Measurements from ENCODE around the gene PHYHD1.

Gene PHYHD1

DNA sequence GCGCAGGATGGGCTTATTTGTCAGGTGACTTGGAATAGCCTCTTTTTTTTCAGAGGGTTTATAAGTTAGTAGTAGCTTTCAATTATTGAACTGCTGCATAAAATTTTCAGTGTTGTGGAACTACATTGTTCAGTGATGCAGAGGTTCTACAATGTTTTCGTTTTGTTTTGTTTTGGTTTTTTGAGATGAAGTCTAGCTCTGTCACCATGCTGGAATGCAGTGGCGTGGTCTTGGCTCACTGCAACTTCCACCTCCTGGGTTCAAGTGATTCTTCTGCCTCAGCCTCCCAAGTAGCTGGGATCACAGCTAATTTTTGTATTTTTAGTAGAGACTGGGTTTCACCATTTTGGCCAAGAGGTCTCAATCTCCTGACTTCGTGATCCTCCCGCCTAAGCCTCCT lies 48.7 kb downstream of the PHYHD1 start:
- no peak for DNase-seq (ENCODE audit: low read depth, low spot score)

GRCh38 chr9:128972956-128973355 lies 52.2 kb downstream of the PHYHD1 start:
- no peak for DNase-seq (ENCODE audit: low read depth, low spot score)

DNA sequence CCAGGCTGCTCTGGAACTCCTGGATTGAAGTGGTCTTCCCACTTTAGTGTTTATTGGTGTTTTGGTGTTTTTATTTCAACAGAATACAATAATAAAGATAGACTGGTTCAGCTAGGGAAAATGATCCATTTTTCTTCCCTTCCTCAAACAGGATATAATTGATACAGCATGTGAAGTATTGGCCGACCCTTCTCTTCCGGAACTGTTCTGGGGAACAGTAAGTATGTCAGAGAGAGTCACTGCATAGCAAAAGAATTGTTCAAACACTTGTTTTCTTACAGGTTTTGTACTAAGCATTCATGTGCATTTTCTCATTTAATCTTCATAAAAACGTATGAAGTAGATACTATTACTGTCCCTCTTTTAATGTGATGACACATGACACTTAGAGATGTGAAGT lies 58.3 kb downstream of the PHYHD1 start:
- no peak for DNase-seq (ENCODE audit: low read depth, low spot score)

DNA sequence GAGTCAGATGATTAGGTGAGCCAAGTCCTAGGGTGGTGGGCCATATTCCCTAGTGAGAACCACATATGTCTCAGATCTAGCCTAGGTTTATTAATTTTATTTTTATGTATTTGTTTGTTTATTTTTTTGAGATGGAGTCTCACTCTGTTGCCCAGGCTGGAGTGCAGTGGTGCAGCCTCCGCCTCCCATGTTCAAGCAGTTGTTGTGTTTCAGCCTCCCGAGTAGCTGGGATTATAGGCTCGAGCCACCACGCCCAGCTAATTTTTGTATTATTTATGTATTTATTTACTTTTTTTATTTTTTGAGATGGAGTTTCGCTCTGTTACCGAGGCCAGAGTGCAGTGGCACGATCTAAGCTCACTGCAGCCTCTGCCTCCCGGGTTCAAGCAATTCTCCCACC lies 62.8 kb downstream of the PHYHD1 start:
- no peak for DNase-seq (ENCODE audit: low read depth, low spot score)

GRCh38 chr9:128986671-128987070 lies 65.9 kb downstream of the PHYHD1 start:
- DNase-seq (ENCODE audit: low read depth, low spot score) = no peak

DNA sequence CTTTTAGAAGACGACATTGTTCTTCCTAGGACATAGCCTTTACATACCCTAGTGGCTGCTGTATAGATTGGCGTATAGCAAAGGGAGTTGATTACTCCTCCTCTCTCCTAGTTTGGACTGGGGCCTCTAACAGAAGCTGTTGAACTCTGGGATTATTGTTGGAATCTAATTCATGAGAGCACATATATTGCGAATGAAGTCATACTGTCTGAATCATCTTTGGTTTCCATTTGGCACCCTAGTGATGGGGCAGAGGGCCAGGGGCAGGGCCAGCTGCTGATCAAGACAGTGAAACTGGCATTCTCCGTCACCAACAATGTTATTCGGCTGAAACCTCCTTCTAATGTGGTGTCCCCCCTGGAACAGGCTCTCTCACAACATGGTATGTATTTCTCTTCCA lies 67.0 kb downstream of the PHYHD1 start:
- no peak for DNase-seq (ENCODE audit: low read depth, low spot score)

Measured in ELF-1 (cell line).